B cell (primary cell): ENCODE data around the gene AS3MT. TPM values are rescaled to one million over a fixed set of nuclear protein-coding genes. Genes with fewer than 3 reads are reported as not detected.
"Not testable (repeated sequence)": the region's sequence is repeated elsewhere in the genome, so short reads cannot be mapped to it uniquely, and the experiment has no call there.

Experiments used
- ATAC-seq: fragments of 200-7000 bp; cut with Tn5 transposase; one replicate; pipeline ENCODE4 v1.10.0; 2021; ENCODE audit warnings: low read depth, mild to moderate bottlenecking, moderate number of reproducible peaks, moderate library complexity
- CTCF ChIA-PET: fragments of 350-600 bp; sonication (Branson Sonifier 250); formaldehyde crosslinking; loops from one replicate; lab custom pipeline; 2021; ENCODE audit warnings: antibody characterized with exemption, inconsistent platforms; lab: Charles Lee
- POLR2A ChIA-PET: fragments of 350-600 bp; sonication (Branson Sonifier 250); formaldehyde crosslinking; loops from one replicate; lab custom pipeline; 2021; ENCODE audit warnings: antibody characterized with exemption; lab: Charles Lee
- DNase-seq: peaks from one replicate; pipeline ENCODE4 v3.0.0; 2013
- H2AFZ ChIP-seq: 2 replicates; pipeline ENCODE4 v1.6.1; 2012; ENCODE audit warnings: mild to moderate bottlenecking, low read depth, low read length; ENCODE audit not compliant: insufficient read depth, poor library complexity, severe bottlenecking
- H3K27ac ChIP-seq, 2 donors: 1 replicate in 1 of 2; 2 replicates in 1 of 2; pipeline ENCODE4 v1.5.1; 2012 to 2013; ENCODE audit warnings: low read length in 2 of 2, mild to moderate bottlenecking in 2 of 2, moderate library complexity in 1 of 2
- H3K27me3 ChIP-seq, 4 experiments: fragments of 200-600 bp in 1 of 4; sonication (generic) in 1 of 4; replicated peaks in 1 of 4; 1 replicate in 2 of 4; 2 replicates in 2 of 4; pipeline versions ENCODE4 v1.6.1 to v1.7.0; 2013 to 2016; ENCODE audit warnings: low read length in 3 of 4, mild to moderate bottlenecking in 2 of 4, mixed read lengths in 1 of 4, moderate library complexity in 1 of 4; ENCODE audit not compliant: insufficient read depth in 4 of 4, control insufficient read depth in 3 of 4; ENCODE audit errors: control extremely low read depth in 1 of 4
- H3K36me3 ChIP-seq, 2 experiments: replicated peaks in 1 of 2; 1 replicate in 1 of 2; 2 replicates in 1 of 2; pipeline versions ENCODE4 v1.6.1 to v1.7.1; 2013; ENCODE audit warnings: low read length in 1 of 2; ENCODE audit not compliant: insufficient read depth in 2 of 2, control insufficient read depth in 1 of 2; ENCODE audit errors: control extremely low read depth in 1 of 2, extremely low read depth in 1 of 2
- H3K4me1 ChIP-seq, 2 donors: fragments of 200-600 bp in 1 of 2; sonication (generic) in 1 of 2; 1 replicate in 1 of 2; 2 replicates in 1 of 2; pipeline versions ENCODE4 v1.5.1 to v1.6.1; 2013 to 2017; ENCODE audit warnings: low read length in 2 of 2; ENCODE audit not compliant: control insufficient read depth in 2 of 2, insufficient read depth in 2 of 2
- H3K4me2 ChIP-seq: replicated peaks from 2 replicates; pipeline ENCODE3; 2012; ENCODE audit warnings: mild to moderate bottlenecking, low read depth, low read length; ENCODE audit not compliant: poor library complexity, severe bottlenecking
- H3K4me3 ChIP-seq, 5 experiments: fragments of 200-600 bp in 1 of 5; sonication (generic) in 1 of 5; 1 replicate in 3 of 5; 2 replicates in 2 of 5; pipeline versions ENCODE4 v1.5.1 to v1.7.0; 2011 to 2016; ENCODE audit warnings: low read length in 4 of 5, mild to moderate bottlenecking in 4 of 5, low read depth in 2 of 5, control low read depth in 1 of 5, moderate library complexity in 1 of 5; ENCODE audit not compliant: insufficient read depth in 1 of 5; ENCODE audit errors: control extremely low read depth in 1 of 5, extremely low read depth in 1 of 5
- H3K79me2 ChIP-seq: fragments of 200-600 bp; sonication (generic); one replicate; pipeline ENCODE4 v1.6.0; 2016; ENCODE audit warnings: low read length; ENCODE audit not compliant: control insufficient read depth, insufficient read depth
- H3K9ac ChIP-seq: fragments of 200-600 bp; sonication (generic); 2 replicates; pipeline ENCODE4 v1.6.1; 2017; ENCODE audit warnings: mild to moderate bottlenecking, low read length, moderate library complexity
- H3K9me3 ChIP-seq, 3 donors: one replicate each; pipeline versions ENCODE4 v1.6.1 to v1.7.1; 2013; ENCODE audit warnings: low read length in 2 of 3; ENCODE audit not compliant: control insufficient read depth in 2 of 3, insufficient read depth in 1 of 3; ENCODE audit errors: control extremely low read depth in 1 of 3
- H4K20me1 ChIP-seq: 2 replicates; pipeline ENCODE4 v1.6.0; 2012; ENCODE audit warnings: mild to moderate bottlenecking, low read length; ENCODE audit not compliant: insufficient read depth, control insufficient read depth, poor library complexity, severe bottlenecking
- H3K27ac Mint-ChIP-seq: one replicate; pipeline ENCODE4 v1.8.0; 2021; ENCODE audit warnings: mixed read lengths
- H3K27me3 Mint-ChIP-seq: one replicate; pipeline ENCODE4 v1.8.0; 2021; ENCODE audit warnings: mixed read lengths
- H3K4me1 Mint-ChIP-seq: one replicate; pipeline ENCODE4 v1.8.0; 2021; ENCODE audit warnings: mixed read lengths
- H3K4me3 Mint-ChIP-seq: one replicate; pipeline ENCODE4 v1.8.0; 2021; ENCODE audit warnings: mixed read lengths
- H3K9me3 Mint-ChIP-seq: one replicate; pipeline ENCODE4 v1.8.0; 2022; ENCODE audit warnings: mixed read lengths; ENCODE audit not compliant: insufficient read depth
- CTCF ChIP-seq: fragments of 200-600 bp; IDR thresholded peaks from one replicate; pipeline ENCODE4 v1.8.0; 2022; ENCODE audit warnings: antibody characterized with exemption, mild to moderate bottlenecking
- EZH2 ChIP-seq: IDR thresholded peaks from 2 replicates; pipeline ENCODE4 v1.6.1; 2012; ENCODE audit warnings: borderline replicate concordance, low read depth, mild to moderate bottlenecking, moderate library complexity, low read length; ENCODE audit not compliant: insufficient read depth, poor library complexity, severe bottlenecking
- WGBS: methylation state at CpG from one replicate; pipeline ENCODE4 v1.1.5; 2013; ENCODE audit warnings: missing lambda C conversion rate; ENCODE audit not compliant: insufficient coverage; 5-methylcytosine and 5-hydroxymethylcytosine counted together
- intact Hi-C: fragments of 100-400 bp; cut with micrococcal nuclease; formaldehyde crosslinking; loops from one replicate; pipeline ENCODE4 v1.10.0; 2022
- polyA minus RNA-seq: library from RNA; depleted of rRNA, polyadenylated mRNA; stranded (reverse); fragments of >200 nt; gene quantifications from 2 replicates; pipeline ENCODE4 v1.2.3, GENCODE V29; 2012
- polyA plus RNA-seq: library from polyadenylated mRNA; depleted of rRNA; stranded (reverse); fragments of >200 nt; gene quantifications from 2 replicates; pipeline ENCODE4 v1.2.3, GENCODE V29; 2012
- total RNA-seq, 2 donors: library from RNA; stranded (reverse); fragments of 120-200 nt in 1 of 2; gene quantifications; 1 replicate in 1 of 2; 2 replicates in 1 of 2; pipeline versions ENCODE4 v1.2.3 to v1.2.4, GENCODE V29; 2013 to 2022

Gene AS3MT, protein sequence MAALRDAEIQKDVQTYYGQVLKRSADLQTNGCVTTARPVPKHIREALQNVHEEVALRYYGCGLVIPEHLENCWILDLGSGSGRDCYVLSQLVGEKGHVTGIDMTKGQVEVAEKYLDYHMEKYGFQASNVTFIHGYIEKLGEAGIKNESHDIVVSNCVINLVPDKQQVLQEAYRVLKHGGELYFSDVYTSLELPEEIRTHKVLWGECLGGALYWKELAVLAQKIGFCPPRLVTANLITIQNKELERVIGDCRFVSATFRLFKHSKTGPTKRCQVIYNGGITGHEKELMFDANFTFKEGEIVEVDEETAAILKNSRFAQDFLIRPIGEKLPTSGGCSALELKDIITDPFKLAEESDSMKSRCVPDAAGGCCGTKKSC
- not detected in 2 replicates for total RNA-seq
- 1.6 TPM for total RNA-seq (2013)
- 0.25 and 0.61 TPM in 2 replicates for polyA plus RNA-seq
- 0.26 and 0.78 TPM in 2 replicates for polyA minus RNA-seq

DNA sequence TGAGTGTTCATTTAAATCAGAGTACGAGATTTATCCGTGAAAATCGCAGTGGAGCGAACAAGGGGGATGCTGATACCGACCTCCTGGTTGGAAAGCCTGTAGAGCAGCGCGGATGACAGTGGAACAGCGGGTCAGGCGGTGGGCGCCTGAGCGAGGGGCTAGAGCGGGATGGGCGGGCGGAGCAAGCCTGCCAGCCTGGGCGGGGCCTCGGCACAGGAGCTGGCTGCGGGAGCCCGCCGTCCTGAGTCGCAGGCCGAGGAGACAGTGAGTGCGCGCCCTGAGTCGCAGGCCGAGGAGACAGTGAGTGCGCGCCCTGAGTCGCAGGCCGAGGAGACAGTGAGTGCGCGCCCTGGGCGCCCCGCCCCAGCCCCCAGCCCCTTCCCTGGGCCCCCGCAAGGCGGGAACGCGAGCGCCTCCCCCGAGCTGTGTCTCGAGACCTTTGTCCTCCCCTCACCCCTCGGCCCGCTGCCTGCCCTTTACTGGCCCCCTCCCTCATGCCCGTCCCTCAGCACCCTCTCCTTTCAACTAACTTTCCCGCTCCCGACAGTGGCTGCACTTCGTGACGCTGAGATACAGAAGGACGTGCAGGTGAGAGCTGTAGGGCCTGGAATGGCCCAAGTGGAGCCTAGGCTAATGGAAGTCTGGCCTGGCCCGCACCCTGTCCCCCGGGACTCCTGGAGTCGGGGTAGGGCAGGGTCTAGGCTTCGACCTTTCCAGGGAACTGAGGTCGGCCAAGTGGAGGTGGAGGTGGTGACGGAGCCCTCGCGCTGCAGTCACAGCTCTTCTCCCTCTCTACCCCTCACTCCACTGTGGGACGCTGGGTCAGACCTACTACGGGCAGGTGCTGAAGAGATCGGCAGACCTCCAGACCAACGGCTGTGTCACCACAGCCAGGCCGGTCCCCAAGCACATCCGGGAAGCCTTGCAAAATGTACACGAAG, at the start of gene AS3MT:
TSS of gene AS3MT (plus strand) at position 213 of the 941 bp plus-strand sequence. CDS start at position 336, 123 bp downstream.
- H3K27me3 ChIP-seq, result peaks cover 0 to 13% (median 5%) of the 10 kb centered on the region in 4 experiments
- H3K9ac ChIP-seq, result peak within 1 kb of the TSS; percentile 37
- DNase-seq, result peak; percentile 19
- H3K79me2 ChIP-seq, result no peaks in the 10 kb centered on the region
- ChIA-PET CTCF (interaction anchor here (1.0 kb wide), 1 partner anchor 48 kb away, joined by 3 read pairs; the partner anchor contains the start of gene CNNM2), POLR2A (interaction anchor here (0.8 kb wide), 1 partner anchor 49 kb away, joined by 3 read pairs; the partner anchor contains the start of gene CNNM2)
- intact Hi-C loops, result no loop called here
- Mint-ChIP-seq H3K4me1 (peaks cover 16% of the 10 kb centered on the region), H3K4me3 (peak within 1 kb of the TSS; percentile 75), H3K27me3 (peaks cover 37% of the 10 kb centered on the region), H3K27ac (no peak within 1 kb of the TSS), H3K9me3 (no peaks in the 10 kb centered on the region)
- H3K27ac ChIP-seq, result no peak within 1 kb of the TSS
- no peak within 1 kb of the TSS for H3K4me3 ChIP-seq
- peak; percentile 24 for ATAC-seq
- H3K9me3 ChIP-seq, result no peaks in the 10 kb centered on the region
- H2AFZ ChIP-seq, result no peak within 1 kb of the TSS
- peaks cover 7 to 11% of the 10 kb centered on the region in 2 donors for H3K4me1 ChIP-seq
- peaks cover 3% of the 10 kb centered on the region in 2 experiments for H3K36me3 ChIP-seq
- peak within 1 kb of the TSS; percentile 59 for H3K4me2 ChIP-seq
- no peak for TF ChIP-seq EZH2
- TF ChIP-seq CTCF, result no peak
- WGBS, result 12% methylated on average over 57 of the region's 63 CpGs
- H4K20me1 ChIP-seq, result no peaks in the 10 kb centered on the region

- H3K9ac ChIP-seq, H3K9me3 ChIP-seq, H3K27me3 Mint-ChIP-seq, H3K4me2 ChIP-seq, POLR2A ChIA-PET, H3K9me3 Mint-ChIP-seq, DNase-seq, H3K4me3 Mint-ChIP-seq, H3K4me3 ChIP-seq, H4K20me1 ChIP-seq, H2AFZ ChIP-seq, ATAC-seq, intact Hi-C loops, H3K27ac ChIP-seq, H3K79me2 ChIP-seq, H3K27me3 ChIP-seq, H3K27ac Mint-ChIP-seq, H3K4me1 ChIP-seq: not testable (repeated sequence)
- peaks cover 17% of the 10 kb centered on the region for H3K4me1 Mint-ChIP-seq
- CTCF ChIA-PET, result interaction anchor here (1.6 kb wide), 1 partner anchor 13 kb away, joined by 3 read pairs; no protein-coding TSS in a partner anchor
- WGBS, result no CpG with 5 or more reads among the region's 5 CpGs
- H3K36me3 ChIP-seq, result peaks cover 0 to 12% of the 10 kb centered on the region in 2 experiments
These were observed 49.3 kb upstream of the AS3MT start for GRCh38 chr10:102820008-102820407.
